Measurements from ENCODE around the gene IMMP2L.

The IMMP2L gene

GRCh38 chr7:110623436-110623835 lies 938.9 kb downstream of the IMMP2L start:
- no peak for TF ChIP-seq CTCF (IDR thresholded peaks at IDR 0.05; ENCODE audit: low read length, missing control alignments)
- H3K4me3 ChIP-seq (replicated peaks; ENCODE audit: low read depth, low read length): no peak overlapping the region
- no peak for DNase-seq (ENCODE audit: low read depth)

DNA sequence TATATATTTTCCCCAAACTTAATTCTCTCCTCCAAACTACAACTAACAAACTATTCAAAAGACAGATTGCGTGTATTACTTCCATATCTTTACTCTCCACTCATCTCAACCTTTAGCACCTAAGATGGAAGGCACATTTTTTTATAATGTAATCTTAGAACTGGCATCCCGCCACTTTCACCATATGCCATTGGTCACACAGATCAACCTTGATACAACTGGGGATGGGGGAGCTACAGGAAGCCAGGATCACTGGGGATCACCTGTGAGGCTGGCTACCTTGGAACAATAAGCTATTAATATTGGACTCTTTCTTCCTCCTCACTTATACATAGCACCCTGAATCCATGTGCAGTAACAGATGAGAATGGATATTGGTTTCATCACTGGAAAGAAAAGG lies 941.0 kb downstream of the IMMP2L start:
- no peak for TF ChIP-seq CTCF (IDR thresholded peaks at IDR 0.05; ENCODE audit: low read length, missing control alignments)
- no peak overlapping the region for H3K4me3 ChIP-seq (replicated peaks; ENCODE audit: low read depth, low read length)
- DNase-seq (ENCODE audit: low read depth): no peak

- H3K4me3 ChIP-seq (replicated peaks; ENCODE audit: low read depth, low read length): no peak overlapping the region
- TF ChIP-seq CTCF (IDR thresholded peaks at IDR 0.05; ENCODE audit: low read length, missing control alignments): no peak
- no peak for DNase-seq (ENCODE audit: low read depth)
Measured at GRCh38 chr7:110620110-110620735, 942.1 kb downstream of the IMMP2L start.

Measured in fibroblast of pulmonary artery (primary cell).